Hepatocyte (in vitro differentiated cells): Measurements from ENCODE around the gene MTAP. TPM values are rescaled to one million over a fixed set of nuclear protein-coding genes. Genes with fewer than 3 reads are reported as not detected.

Experiments used
- DNase-seq: peaks from one replicate; pipeline ENCODE4 v3.0.0-alpha.2; 2016; ENCODE audit warnings: low spot score
- H2AFZ ChIP-seq: fragments of 200-600 bp; sonication (generic); 2 replicates; pipeline ENCODE4 v1.6.0; 2016; ENCODE audit warnings: antibody characterized with exemption, mild to moderate bottlenecking
- H3K27ac ChIP-seq: fragments of 200-600 bp; sonication (generic); 2 replicates; pipeline ENCODE4 v1.5.1; 2016; ENCODE audit warnings: mild to moderate bottlenecking
- H3K27me3 ChIP-seq: fragments of 200-600 bp; sonication (generic); 2 replicates; pipeline ENCODE4 v1.6.1; 2016
- H3K36me3 ChIP-seq: fragments of 200-600 bp; sonication (generic); replicated peaks from 2 replicates; pipeline ENCODE4 v1.5.1; 2016; ENCODE audit warnings: low read depth; ENCODE audit not compliant: insufficient read depth
- H3K4me1 ChIP-seq: fragments of 200-600 bp; sonication (generic); 2 replicates; pipeline ENCODE4 v1.5.1; 2016; ENCODE audit warnings: mild to moderate bottlenecking, moderate library complexity; ENCODE audit not compliant: insufficient read depth
- H3K4me2 ChIP-seq: fragments of 200-600 bp; sonication (generic); 2 replicates; pipeline ENCODE4 v1.6.0; 2016
- H3K4me3 ChIP-seq: fragments of 200-600 bp; sonication (generic); 2 replicates; pipeline ENCODE4 v1.5.1; 2016; ENCODE audit warnings: mild to moderate bottlenecking
- H3K79me2 ChIP-seq: fragments of 200-600 bp; sonication (generic); 2 replicates; pipeline ENCODE4 v1.6.0; 2017; ENCODE audit warnings: mild to moderate bottlenecking
- H3K9me2 ChIP-seq: fragments of 200-600 bp; sonication (generic); replicated peaks from 2 replicates; pipeline ENCODE4 v1.6.0; 2017; ENCODE audit warnings: mild to moderate bottlenecking; ENCODE audit not compliant: insufficient read depth
- H3K9me3 ChIP-seq: fragments of 200-600 bp; sonication (generic); 2 replicates; pipeline ENCODE4 v1.5.1; 2016; ENCODE audit warnings: low read depth, mild to moderate bottlenecking
- H4K20me1 ChIP-seq: fragments of 200-600 bp; sonication (generic); 2 replicates; pipeline ENCODE4 v1.6.0; 2016; ENCODE audit warnings: mild to moderate bottlenecking; ENCODE audit not compliant: insufficient read depth, poor library complexity, severe bottlenecking
- EZH2 ChIP-seq: fragments of 200-600 bp; sonication (generic); IDR thresholded peaks from 2 replicates; pipeline ENCODE4 v1.6.1; 2016; ENCODE audit warnings: antibody characterized with exemption, mild to moderate bottlenecking, borderline replicate concordance
- EZH2phosphoT487 ChIP-seq: fragments of 200-600 bp; sonication (generic); IDR thresholded peaks from one replicate; pipeline ENCODE4 v1.6.1; 2018; ENCODE audit warnings: antibody characterized with exemption, mild to moderate bottlenecking, low read depth, moderate library complexity; ENCODE audit not compliant: unreplicated experiment, severe bottlenecking
- WGBS: methylation state at CpG from one replicate; pipeline ENCODE4 v1.1.6; 2016; ENCODE audit warnings: low lambda C conversion rate; ENCODE audit errors: missing lambda C conversion rate; 5-methylcytosine and 5-hydroxymethylcytosine counted together
- polyA plus RNA-seq: library from polyadenylated mRNA; unstranded; fragments of >200 nt; fragmentation: Nextera tagmentation; extraction: Ambion mirVana; gene quantifications from 2 replicates; pipeline ENCODE4 v1.2.1, GENCODE V29; 2016
- total RNA-seq: library from RNA; depleted of rRNA; stranded (reverse); fragments of >200 nt; gene quantifications from 2 replicates; pipeline ENCODE4 v1.2.3, GENCODE V29; 2014
- TF ChIP-seq, protein P1 (sequence below): fragments of 200-600 bp; sonication (generic); IDR thresholded peaks from 2 replicates; pipeline ENCODE4 v1.5.1; 2016; ENCODE audit warnings: antibody characterized with exemption, mild to moderate bottlenecking; ENCODE audit not compliant: poor library complexity

Gene MTAP
- total and polyA plus RNA-seq, 2 experiments from 2014 or later, result 21.2 to 38.8 TPM

DNA sequence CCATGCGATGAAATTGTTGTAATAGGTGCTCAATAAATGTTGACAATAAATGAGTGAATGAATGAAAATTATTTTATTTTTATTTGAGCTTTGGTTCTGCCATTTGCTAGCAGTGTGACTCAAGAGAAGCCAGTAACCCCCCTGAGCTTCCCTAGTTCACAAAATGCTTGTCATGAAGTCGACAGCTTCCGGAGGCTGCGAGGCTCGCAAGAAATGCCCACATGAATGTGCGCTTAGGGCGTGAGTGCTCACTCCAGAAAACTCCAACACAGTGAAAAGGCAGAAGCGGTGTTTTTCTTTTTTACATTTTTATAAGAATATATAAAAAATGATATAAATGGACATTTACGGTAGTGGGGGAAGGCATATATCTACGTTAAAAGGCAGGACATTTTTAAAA lies 165.3 kb downstream of the MTAP start:
- no peaks in the 10 kb centered on the region for H3K9me3 ChIP-seq
- no peaks in the 10 kb centered on the region for H3K36me3 ChIP-seq
- H3K4me3 ChIP-seq, result no peak overlapping the region
- peaks cover 99% of the 10 kb centered on the region for H3K27me3 ChIP-seq
- no peak overlapping the region for H2AFZ ChIP-seq
- H3K4me1 ChIP-seq, result peaks cover 11% of the 10 kb centered on the region
- TF ChIP-seq EZH2, result no peak
- TF ChIP-seq, protein P1, sequence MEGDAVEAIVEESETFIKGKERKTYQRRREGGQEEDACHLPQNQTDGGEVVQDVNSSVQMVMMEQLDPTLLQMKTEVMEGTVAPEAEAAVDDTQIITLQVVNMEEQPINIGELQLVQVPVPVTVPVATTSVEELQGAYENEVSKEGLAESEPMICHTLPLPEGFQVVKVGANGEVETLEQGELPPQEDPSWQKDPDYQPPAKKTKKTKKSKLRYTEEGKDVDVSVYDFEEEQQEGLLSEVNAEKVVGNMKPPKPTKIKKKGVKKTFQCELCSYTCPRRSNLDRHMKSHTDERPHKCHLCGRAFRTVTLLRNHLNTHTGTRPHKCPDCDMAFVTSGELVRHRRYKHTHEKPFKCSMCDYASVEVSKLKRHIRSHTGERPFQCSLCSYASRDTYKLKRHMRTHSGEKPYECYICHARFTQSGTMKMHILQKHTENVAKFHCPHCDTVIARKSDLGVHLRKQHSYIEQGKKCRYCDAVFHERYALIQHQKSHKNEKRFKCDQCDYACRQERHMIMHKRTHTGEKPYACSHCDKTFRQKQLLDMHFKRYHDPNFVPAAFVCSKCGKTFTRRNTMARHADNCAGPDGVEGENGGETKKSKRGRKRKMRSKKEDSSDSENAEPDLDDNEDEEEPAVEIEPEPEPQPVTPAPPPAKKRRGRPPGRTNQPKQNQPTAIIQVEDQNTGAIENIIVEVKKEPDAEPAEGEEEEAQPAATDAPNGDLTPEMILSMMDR, result no peak
- no peak for TF ChIP-seq EZH2phosphoT487
- no peak for DNase-seq
- H3K79me2 ChIP-seq, result no peaks in the 10 kb centered on the region
- H3K4me2 ChIP-seq, result no peak overlapping the region
- H3K9me2 ChIP-seq, result peaks cover 3% of the 10 kb centered on the region
- WGBS, result 27% methylated on average over 10 of the region's 10 CpGs
- no peaks in the 10 kb centered on the region for H4K20me1 ChIP-seq
- no peak overlapping the region for H3K27ac ChIP-seq

DNA sequence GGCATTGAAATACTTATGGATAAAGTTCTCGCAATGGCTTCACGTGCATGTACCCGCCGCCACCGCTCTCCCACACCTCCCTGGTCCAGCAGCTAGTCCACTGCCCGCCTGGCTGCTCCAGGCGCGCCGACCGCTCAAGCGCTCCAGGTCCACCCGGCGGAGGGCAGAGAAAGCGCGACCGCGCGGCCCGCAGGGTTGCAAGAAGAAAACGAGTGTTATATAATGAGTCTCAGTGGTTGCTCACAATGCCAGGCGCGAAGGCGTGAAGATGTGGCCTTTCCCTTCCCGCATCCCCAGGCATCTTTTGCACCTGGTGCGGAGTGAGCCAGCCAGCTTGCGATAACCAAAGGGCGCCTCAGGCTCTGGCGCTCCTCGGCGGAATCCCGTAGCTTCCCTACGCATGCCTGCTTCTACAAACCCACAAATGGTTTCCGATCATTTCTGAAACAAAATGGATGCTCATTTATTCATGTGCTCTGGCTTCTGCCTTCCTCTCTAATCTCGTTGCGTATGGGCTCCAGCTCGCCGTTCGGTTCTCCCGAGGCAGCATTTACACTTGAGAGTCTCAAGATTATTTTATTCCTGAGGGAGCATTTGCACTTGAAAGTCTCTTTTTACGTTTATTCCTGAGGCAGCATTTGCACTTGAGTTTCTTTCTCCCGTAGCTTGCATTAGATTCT lies 166.0 kb downstream of the MTAP start:
- Histone ChIP-seq H4K20me1 (no peaks in the 10 kb centered on the region), H3K27me3 (peaks cover 99% of the 10 kb centered on the region), H3K27ac (no peak overlapping the region), H3K36me3 (no peaks in the 10 kb centered on the region), H3K4me1 (peaks cover 11% of the 10 kb centered on the region), H3K79me2 (no peaks in the 10 kb centered on the region), H3K4me3 (no peak overlapping the region), H3K9me3 (no peaks in the 10 kb centered on the region), H3K9me2 (peaks cover 3% of the 10 kb centered on the region), H3K4me2 (peak overlapping the region; percentile 61), H2AFZ (peak overlapping the region; percentile 35)
- TF ChIP-seq EZH2 (peak; percentile 99), EZH2phosphoT487 (peak; percentile 40)
- TF ChIP-seq, protein P1, result no peak
- DNase-seq, result peak; percentile 26
- WGBS, result 2% methylated on average over 41 of the region's 41 CpGs

DNA sequence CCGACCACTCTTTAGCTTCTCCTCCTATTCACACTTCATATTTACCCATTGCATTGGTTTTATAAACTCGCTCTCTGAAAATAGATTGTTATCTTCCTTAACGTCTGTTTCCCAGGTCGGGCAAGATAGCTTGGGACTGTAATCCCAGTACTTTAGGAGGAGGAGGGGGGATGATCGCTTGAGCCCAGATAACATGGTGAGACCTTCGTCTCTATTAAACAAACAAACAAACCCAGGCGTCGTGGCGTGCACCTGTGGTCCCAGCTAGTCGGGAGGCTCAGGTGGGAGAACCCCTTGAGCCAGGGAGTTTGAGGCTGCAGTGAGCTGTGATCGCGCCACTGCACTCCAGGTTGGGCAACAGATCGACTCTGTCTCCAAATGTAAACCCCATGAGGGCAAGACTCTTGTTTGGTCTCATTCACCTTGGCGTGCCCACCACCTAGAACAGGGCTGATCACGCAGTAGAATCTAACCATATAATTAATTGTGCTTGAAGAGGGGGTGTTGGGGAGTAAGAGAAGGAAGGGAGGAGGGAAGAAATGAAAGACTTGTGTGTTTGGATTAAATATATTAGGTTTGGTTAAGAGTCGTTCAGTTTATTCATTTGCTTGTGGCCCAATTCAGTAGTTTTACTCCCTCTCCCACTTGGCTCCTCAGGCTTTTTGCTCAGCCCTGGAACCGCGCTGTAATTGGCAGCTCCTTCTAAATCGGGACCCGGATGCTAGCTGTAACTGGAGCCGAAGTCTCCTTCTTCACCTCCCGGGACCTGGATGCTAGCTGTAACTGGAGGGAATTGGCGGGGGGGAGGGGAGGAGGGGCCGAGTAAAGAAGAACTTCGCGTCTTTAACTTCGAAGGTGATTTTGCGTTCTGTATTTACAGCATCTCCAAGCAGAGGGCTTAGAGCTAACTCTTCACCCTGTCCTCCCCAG lies 166.8 kb downstream of the MTAP start:
- no peaks in the 10 kb centered on the region for H3K36me3 ChIP-seq
- H3K4me2 ChIP-seq, result no peak overlapping the region
- H3K27me3 ChIP-seq, result peaks cover 99% of the 10 kb centered on the region
- no peaks in the 10 kb centered on the region for H4K20me1 ChIP-seq
- WGBS, result 13% methylated on average over 22 of the region's 28 CpGs
- no peaks in the 10 kb centered on the region for H3K9me3 ChIP-seq
- TF ChIP-seq EZH2 (peak; percentile 66), EZH2phosphoT487 (peak; percentile 53)
- TF ChIP-seq, protein P1, result no peak
- H2AFZ ChIP-seq, result peak overlapping the region; percentile 35
- DNase-seq, result no peak
- H3K79me2 ChIP-seq, result no peaks in the 10 kb centered on the region
- H3K4me3 ChIP-seq, result no peak overlapping the region
- peaks cover 3% of the 10 kb centered on the region for H3K9me2 ChIP-seq
- H3K27ac ChIP-seq, result no peak overlapping the region
- H3K4me1 ChIP-seq, result peaks cover 11% of the 10 kb centered on the region
